CD4-positive, alpha-beta T cell treated with Interleukin-12 subunit alpha and Interleukin-12 subunit beta, for 1 hour (primary cell): Measurements from ENCODE around the gene NDRG2.

Source experiments
- DNase-seq: peaks from one replicate; pipeline ENCODE4 v3.0.0-alpha.2; 2020

NDRG2 gene

DNA sequence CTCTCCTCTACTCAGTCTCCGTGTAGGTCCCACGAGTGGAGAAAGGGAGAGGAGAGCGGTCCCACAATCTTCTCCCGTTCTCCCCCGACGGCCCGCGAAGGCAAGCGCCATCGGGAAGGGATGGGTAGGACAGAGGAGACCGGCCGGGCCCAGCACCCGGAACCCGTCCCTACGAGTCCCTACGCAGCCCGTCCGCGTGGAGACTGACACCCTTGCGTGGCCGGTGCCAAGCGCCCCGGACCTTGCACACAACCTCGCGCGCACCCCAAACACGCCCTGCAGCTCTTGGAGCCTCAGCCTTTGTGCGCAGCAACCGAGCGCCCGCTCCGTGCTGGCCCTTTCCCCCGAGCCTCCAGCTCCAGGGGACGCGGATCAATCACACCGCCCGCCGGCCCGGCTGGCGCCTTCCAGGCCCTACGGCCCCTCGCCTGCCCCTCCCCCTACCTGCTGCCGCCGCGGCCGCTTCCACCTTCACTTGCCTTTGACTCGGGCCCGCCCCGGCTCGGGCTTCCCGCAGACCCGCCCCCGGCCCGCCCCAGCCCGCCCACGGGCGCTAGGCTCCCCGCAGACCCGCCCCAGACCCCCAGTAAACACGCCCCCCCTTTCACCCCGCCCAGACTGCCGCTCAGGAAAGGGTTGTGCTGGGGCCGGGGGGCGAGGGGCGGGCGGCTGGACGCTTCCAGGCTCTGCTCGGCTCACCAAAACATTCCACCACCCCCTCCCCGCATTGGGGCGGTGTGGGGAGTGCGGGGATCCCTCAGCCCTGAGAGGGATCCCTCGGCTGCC, at the start of gene NDRG2:
TSS of gene NDRG2 (minus strand) at position 477 of the 786 bp plus-strand sequence. CDS start 1,746 bp downstream, outside the sequence.
- DNase-seq: peak; percentile 85

DNA sequence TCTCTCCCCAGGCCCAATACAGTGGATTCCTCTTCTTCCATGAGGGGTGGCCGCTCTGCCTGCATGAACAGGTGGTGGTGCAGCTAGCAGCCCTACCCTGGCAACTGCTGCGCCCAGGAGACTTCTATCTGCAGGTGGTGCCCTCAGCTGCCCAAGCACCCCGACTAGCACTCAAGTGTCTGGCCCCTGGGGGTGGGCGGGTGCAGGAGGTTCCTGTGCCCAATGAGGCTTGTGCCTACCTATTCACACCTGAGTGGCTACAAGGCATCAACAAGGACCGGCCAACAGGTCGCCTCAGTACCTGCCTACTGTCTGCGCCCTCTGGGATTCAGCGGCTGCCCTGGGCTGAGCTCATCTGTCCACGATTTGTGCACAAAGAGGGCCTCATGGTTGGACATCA, 49.1 kb upstream of the NDRG2 start:
- no peak for DNase-seq

DNA sequence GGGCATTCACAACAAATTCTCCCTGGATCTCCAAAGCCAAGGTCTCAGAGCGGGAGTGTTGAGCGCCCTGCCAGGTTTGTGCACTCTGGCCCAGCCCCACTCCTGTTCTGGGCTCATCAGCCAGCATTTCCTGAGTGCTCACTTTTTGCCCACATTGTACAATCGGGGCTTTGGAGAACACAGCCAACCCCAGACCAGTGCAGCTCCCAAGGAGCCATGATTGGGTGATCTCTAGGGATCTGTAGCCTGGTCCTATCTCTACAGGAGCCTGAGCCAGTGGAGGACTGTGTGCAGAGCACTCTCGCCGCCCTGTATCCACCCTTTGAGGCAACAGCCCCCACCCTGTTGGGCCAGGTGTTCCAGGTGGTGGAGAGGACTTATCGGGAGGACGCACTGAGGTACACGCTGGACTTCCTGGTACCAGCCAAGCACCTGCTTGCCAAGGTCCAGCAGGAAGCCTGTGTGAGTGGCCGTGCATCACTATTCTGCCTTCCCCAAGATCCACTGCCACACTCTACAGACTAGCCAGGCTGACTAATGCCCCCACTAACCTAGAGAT, 48.0 kb upstream of the NDRG2 start:
- no peak for DNase-seq

GRCh38 chr14:21072031-21072473, 47.2 kb upstream of the NDRG2 start:
- no peak for DNase-seq

- peak; percentile 66 for DNase-seq
Observed at GRCh38 chr14:21071225-21072030, 46.6 kb upstream of the NDRG2 start.

DNA sequence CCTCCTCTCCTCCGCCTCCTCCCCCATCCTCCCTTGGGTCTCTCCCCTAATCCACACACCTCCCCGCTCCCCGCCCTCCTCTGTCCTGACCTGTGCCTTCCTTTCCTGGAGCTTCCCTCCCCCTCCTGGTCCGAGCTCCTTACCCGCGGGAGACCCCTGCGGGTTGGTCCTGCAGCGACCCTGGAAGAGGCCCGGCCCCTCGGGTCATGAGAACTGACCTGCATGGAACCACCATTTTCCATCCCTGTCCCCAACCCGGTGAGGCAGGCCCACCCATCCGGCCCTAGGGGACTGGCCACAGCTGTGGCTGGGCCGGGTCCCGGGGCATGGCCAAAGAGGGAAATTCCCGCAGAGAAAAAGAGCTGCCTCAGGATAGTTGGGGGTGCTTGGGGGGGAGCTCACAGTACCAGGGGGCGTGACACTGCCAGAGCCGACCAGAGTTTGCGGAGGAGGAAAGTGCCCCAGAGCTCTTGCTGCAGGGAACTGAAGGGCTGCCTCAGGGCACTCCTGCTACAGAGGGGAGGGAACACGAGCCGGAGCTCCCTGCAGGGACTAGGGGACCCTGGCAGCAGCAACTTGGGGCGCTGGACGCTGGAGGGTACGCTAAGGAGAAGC, 45.9 kb upstream of the NDRG2 start:
- DNase-seq: peak; percentile 36

DNA sequence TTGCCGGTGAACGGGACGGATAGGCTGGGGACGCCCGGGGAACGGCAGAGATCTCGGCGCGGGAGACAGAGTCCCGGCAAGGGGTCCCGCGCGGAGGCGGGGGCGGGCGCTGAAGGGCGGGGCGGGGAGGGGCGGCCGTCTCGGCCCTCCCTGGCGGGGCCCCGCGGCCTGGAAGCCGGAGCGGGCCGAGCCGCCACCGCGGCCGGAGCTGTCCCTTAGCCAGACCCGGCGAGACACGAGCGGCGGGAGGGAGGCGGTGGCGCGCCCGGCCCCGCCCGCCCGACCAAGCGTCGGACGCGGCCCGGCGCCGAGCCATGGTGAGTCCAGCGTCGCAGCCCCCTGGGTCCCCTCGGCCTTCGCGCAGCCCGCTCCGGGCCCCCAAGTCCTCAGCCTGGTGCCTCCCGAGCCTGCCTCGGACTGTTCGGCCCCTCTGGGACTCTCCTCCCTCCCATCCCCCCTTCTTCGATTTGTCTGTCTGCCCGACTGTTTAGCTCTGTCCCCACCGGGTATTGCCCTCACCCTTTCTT, 45.3 kb upstream of the NDRG2 start, which contains the start of gene ARHGEF40:
TSS of gene ARHGEF40 (plus strand) at position 222 of the 527 bp plus-strand sequence. CDS start at position 315, 93 bp downstream.
- peak; percentile 44 for DNase-seq

- DNase-seq: peak; percentile 48
Observed at GRCh38 chr14:21069388-21070082, 44.7 kb upstream of the NDRG2 start.

DNA sequence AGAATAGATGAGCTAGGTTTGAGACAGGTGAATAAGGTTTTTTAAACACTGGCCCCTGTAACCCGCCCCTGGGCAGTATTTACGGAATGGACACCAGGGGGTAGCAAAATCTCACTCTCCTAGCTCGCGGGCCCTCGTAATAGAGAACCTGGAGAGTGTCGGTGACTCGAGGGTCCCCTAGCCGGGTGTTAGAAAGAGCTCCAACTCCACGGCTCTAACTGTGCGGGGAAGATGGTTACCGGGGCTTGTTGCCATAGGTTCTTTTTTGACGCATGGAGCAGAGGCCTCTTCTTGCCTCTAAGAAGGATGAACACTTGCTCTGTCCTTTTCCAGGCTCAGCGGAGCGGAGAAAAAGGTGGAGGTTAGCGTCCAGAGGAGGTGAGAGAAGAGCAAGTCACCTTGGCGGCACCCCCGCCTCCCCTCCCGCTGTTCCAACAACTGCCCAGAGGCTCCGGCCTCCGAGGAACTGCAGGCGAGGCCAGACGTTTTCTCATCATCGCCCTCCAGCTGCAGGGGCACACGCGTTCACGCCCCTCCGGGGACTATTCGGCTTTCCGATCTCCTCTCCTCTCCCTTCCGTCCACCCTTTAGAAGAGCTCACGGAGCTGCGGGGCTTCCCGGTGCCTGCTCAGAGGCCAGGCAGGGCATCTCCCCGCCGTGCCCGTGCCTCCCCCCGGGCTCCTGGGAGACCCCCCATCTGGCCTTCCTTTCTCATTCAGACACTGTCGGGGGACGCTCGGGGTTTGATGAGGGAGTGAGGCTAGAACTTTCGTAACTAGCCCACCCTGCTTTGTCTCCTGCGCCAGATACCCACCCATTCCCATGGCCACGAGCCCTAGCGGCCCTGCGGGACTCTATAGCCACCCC, 43.9 kb upstream of the NDRG2 start:
- DNase-seq: peak; percentile 77

DNA sequence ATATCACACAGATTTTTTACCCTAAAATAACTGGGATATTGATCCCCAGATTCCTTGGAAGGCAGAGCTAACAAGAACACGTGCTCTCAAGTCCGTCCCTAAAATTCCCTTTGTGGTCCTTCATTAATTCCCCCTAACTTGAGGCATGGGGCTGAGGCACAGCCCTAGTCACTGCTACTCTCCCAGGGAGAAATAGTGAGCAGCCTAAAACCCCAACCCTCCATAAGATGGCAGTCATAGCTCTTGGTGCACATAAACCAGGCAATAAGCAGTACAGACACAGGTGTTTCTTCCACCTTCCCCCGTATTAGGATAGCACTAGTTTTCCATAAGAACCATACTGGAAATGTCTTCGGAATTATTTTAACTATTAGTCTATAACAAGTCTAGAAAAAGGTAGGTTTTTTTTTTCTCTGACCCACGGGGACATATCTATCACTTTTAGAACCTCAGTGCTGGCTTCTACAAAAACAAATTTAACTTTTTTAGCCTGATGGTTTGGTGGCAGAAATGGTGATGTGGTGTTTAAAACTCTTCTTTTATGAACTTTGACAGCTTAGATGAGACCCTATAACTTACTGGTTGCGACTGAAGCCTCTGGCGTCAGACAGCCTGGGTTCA, 42.1 kb upstream of the NDRG2 start:
- peak; percentile 37 for DNase-seq

GRCh38 chr14:21063479-21063878, 38.6 kb upstream of the NDRG2 start:
- DNase-seq: no peak

GRCh38 chr14:21061347-21061668, 36.4 kb upstream of the NDRG2 start:
- no peak for DNase-seq

DNA sequence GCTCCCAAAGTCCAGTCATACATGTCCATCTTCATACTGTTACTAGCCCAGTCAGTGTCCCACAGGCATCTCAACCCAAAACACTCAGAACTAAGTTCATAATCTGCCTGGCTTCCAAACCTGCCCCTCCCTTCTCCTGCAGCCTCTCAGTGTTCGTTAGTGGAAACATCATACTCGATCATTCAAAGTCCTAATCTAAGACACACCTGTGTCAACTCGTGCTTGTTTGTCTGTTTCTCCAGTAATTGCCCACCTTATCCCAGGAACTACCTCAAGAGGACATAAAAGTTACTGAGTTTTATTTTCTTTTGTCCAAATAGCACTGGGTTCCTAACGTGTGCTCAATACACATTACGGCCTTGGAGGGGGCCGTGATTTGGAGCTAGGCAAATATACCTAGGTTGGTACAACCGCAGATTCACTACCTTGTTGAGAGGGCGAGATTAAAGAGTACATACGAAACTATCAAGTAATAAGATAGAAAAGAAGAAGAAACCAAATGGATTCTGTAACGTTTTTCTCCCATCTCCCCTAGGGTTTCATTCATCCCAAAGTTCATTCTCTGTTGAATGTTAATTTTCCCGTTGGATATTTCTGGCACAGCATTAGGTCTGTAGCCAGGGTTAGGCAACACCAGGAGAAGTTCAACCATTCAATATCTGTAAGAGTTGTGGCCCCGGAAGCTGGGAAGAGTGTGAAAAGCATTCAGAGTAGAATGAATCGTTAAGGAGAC, 35.9 kb upstream of the NDRG2 start:
- DNase-seq: no peak

DNA sequence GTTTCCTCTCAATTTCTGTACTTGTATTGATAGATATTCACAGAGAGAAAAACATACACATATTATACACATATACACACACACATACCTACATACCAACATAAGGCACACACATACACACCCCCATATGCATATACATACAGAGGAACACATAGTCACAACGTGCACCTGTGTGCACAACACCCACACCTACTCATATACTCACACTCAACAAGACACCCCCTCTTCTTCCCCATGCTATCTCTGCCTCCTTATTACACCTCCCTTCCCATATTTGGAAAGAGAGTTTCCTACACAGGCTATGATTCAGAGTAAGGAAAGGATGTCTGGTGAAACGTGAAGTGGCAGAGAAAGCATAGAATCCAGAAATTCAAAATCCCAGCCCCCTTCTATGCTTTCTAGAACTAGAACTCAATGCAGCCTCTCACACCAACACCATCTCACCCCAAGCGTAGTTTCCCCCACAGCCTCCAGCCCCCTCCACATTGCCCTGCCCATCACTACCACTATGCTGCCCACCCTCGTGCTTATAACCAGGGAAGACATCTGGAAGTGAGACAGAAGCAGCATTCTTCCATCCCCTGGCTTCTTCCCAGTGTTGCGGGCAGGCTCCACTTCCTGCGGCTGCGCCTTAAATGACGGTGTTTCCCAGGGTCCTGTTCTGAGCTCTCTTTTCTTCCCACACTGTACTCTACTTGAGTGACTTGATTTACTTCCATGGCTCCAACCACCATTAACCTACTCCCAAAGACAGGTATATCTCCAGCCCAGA, 35.2 kb upstream of the NDRG2 start:
- DNase-seq: no peak

DNA sequence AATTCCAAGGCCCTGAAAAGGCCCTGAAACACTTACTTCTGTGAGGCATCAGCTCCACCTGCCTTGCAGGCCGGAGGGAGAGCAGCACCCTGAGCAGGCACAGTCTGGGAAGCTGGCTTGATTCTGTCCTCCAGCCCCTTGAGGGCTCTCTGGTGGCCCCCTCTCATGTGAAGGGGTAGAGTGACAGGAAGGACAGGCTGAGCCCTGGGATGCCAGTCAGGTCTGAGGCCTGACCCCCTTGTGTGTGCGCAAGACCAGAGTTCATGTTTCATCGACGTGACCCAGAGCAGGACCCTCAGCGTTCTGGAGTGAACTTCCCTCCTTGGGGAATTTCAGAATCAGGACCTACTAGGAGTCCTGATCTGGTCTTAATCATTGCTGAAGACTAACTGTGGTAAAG, 34.0 kb upstream of the NDRG2 start:
- no peak for DNase-seq

DNA sequence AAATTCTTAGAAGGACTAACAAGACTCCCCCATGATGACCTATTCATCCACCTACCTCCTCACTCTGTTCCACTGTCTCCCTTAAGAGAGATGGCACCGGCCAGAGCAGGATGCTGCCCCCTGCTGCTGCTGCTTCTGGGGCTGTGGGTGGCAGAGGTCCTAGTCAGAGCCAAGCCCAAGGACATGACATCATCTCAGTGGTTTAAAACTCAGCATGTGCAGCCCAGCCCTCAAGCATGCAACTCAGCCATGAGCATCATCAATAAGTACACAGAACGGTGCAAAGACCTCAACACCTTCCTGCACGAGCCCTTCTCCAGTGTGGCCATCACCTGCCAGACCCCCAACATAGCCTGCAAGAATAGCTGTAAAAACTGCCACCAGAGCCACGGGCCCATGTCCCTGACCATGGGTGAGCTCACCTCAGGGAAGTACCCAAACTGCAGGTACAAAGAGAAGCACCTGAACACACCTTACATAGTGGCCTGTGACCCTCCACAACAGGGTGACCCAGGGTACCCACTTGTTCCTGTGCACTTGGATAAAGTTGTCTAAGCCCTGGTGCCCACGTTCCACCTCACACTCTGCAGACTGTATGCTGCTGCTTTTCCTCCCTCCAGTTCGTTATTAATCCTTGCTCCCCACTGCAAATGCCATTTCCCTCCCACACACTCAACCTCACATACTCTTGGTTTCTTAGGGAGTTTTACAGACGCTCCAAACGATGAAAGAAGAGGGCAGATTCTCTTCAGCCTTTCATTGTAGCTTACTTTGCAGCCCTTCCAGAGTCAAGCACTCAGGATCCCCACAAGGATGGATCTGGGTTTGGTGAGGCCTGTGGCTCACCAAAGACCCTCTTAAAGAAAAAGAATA, 33.2 kb upstream of the NDRG2 start, which contains the start of gene RNASE8:
TSS of gene RNASE8 (plus strand) at position 20 of the 873 bp plus-strand sequence. CDS start at position 91, 71 bp downstream.
- DNase-seq: no peak

DNA sequence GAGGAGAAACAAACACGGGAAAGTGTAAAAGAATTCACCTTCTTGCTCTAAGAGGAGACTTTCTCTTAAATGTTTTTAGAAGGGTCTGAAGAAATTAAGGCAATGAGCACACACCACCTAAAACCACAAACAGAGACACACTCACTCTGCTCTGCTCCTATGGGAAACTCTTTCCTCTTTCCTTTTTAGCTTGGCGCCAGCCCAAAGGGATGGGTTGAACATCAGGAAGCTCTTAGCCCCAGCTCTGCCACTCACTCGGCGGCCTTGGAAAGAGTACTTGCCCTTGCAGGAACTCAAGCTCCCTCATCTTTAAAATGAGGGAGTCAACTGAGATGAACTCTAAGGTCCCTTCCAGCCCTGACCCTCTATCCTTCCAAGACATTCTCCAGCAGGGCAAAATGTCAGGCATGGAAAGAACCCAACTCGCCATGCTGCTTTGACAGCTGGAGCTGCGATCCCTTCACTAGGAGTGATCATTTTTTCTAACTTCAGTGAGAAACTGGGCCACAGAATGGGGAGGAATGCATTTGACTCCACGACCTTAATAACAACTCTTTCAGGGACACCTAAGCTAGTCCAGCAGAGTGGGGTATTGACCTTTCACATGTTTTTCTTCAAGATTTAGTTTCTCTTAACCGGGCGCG, 31.8 kb upstream of the NDRG2 start:
- no peak for DNase-seq
